Measurements from ENCODE around the gene OR2T3. TPM values are rescaled to one million over a fixed set of nuclear protein-coding genes. Genes with fewer than 3 reads are reported as not detected.
"Not testable (repeated sequence)": the region's sequence is repeated elsewhere in the genome, so short reads cannot be mapped to it uniquely, and the experiment has no call there.

Gene OR2T3
- total RNA-seq, 1 donor from 2014 or later, result not detected

- DNase-seq (ENCODE audit: extremely low read depth, low read depth, low spot score), result no peak
Observed at GRCh38 chr1:248471154-248471553, 2.0 kb upstream of the OR2T3 start.

- DNase-seq (ENCODE audit: extremely low read depth, low read depth, low spot score), result not testable (repeated sequence)
Observed at GRCh38 chr1:248472111-248472510, 1.0 kb upstream of the OR2T3 start.

GRCh38 chr1:248475660-248476059 is 2.5 kb downstream of the OR2T3 start:
- not testable (repeated sequence) for DNase-seq (ENCODE audit: extremely low read depth, low read depth, low spot score)

- not testable (repeated sequence) for DNase-seq (ENCODE audit: extremely low read depth, low read depth, low spot score)
Observed at GRCh38 chr1:248481686-248482579, 8.8 kb downstream of the OR2T3 start.

- not testable (repeated sequence) for DNase-seq (ENCODE audit: extremely low read depth, low read depth, low spot score)
Observed at GRCh38 chr1:248488289-248488688, 15.1 kb downstream of the OR2T3 start, which contains the start of gene OR2T5. OR2T5 (plus strand) TSS chr1:248488589; CDS start chr1:248488589, 0 bp downstream.

- DNase-seq (ENCODE audit: extremely low read depth, low read depth, low spot score), result not testable (repeated sequence)
Observed at GRCh38 chr1:248496661-248497060, 23.5 kb downstream of the OR2T3 start.

- DNase-seq (ENCODE audit: extremely low read depth, low read depth, low spot score), result not testable (repeated sequence)
Observed at GRCh38 chr1:248500305-248501035, 27.3 kb downstream of the OR2T3 start.

- DNase-seq (ENCODE audit: extremely low read depth, low read depth, low spot score), result not testable (repeated sequence)
Observed at GRCh38 chr1:248507773-248508172, 34.6 kb downstream of the OR2T3 start, which contains the start of gene OR2G6. OR2G6 (plus strand) TSS chr1:248508073; CDS start chr1:248521647, 13,574 bp downstream.

GRCh38 chr1:248510217-248510616 is 37.1 kb downstream of the OR2T3 start:
- DNase-seq (ENCODE audit: extremely low read depth, low read depth, low spot score), result not testable (repeated sequence)

GRCh38 chr1:248521856-248522255 is 48.7 kb downstream of the OR2T3 start:
- no peak for DNase-seq (ENCODE audit: extremely low read depth, low read depth, low spot score)

Other genes starting within 250 kb of the OR2T3 start
- gene OR2M4, start 241.9 kb upstream of the OR2T3 start, total RNA-seq, result not detected in 2 replicates
- gene OR2T33, start 195.4 kb upstream of the OR2T3 start, total RNA-seq, result not detected in 2 replicates
- not detected in 2 replicates for gene OR2T12, start 169.9 kb upstream of the OR2T3 start, total RNA-seq
- gene OR2M7, start 148.8 kb upstream of the OR2T3 start, total RNA-seq, result not detected in 2 replicates
- not detected in 2 replicates for gene OR14C36, start 124.6 kb upstream of the OR2T3 start, total RNA-seq
- not detected in 2 replicates for gene OR2T4, start 111.7 kb upstream of the OR2T3 start, total RNA-seq
- gene OR2T6, start 97.6 kb upstream of the OR2T3 start, total RNA-seq, result not detected in 2 replicates
- not detected in 2 replicates for gene OR2T1, start 70.3 kb upstream of the OR2T3 start, total RNA-seq
- gene OR2T2, start 27.7 kb upstream of the OR2T3 start, total RNA-seq, result not detected in 2 replicates
- not detected in 2 replicates for gene OR2T5, start 15.2 kb downstream of the OR2T3 start, total RNA-seq
- gene OR2G6, start 34.7 kb downstream of the OR2T3 start, total RNA-seq, result not detected in 2 replicates
- gene OR2T29, start 89.4 kb downstream of the OR2T3 start, total RNA-seq, result not detected in 2 replicates
- gene OR2T34, start 101.4 kb downstream of the OR2T3 start, total RNA-seq, result not detected in 2 replicates
- gene OR2T10, start 124.3 kb downstream of the OR2T3 start, total RNA-seq, result not detected in 2 replicates
- not detected in 2 replicates for gene OR2T11, start 161.7 kb downstream of the OR2T3 start, total RNA-seq
- not detected in 2 replicates for gene OR2T35, start 171.9 kb downstream of the OR2T3 start, total RNA-seq
- gene OR2T27, start 182.2 kb downstream of the OR2T3 start, total RNA-seq, result not detected in 2 replicates
- gene OR14I1, start 229.4 kb downstream of the OR2T3 start, total RNA-seq, result not detected in 2 replicates

Measured in glomerular endothelial cell (primary cell).